ENCODE measurements around the gene RENBP. TPM values are rescaled to one million over a fixed set of nuclear protein-coding genes. Genes with fewer than 3 reads are reported as not detected.
A peak's percentile ranks its signal among the peaks of the same experiment; 100 is the strongest.

RENBP gene
- total and polyA plus RNA-seq, 2 of the 13 experiments (the other 11 are each of a cell fraction or from before 2014, with no cell fraction given) = 1.4 to 2.6 TPM

DNA sequence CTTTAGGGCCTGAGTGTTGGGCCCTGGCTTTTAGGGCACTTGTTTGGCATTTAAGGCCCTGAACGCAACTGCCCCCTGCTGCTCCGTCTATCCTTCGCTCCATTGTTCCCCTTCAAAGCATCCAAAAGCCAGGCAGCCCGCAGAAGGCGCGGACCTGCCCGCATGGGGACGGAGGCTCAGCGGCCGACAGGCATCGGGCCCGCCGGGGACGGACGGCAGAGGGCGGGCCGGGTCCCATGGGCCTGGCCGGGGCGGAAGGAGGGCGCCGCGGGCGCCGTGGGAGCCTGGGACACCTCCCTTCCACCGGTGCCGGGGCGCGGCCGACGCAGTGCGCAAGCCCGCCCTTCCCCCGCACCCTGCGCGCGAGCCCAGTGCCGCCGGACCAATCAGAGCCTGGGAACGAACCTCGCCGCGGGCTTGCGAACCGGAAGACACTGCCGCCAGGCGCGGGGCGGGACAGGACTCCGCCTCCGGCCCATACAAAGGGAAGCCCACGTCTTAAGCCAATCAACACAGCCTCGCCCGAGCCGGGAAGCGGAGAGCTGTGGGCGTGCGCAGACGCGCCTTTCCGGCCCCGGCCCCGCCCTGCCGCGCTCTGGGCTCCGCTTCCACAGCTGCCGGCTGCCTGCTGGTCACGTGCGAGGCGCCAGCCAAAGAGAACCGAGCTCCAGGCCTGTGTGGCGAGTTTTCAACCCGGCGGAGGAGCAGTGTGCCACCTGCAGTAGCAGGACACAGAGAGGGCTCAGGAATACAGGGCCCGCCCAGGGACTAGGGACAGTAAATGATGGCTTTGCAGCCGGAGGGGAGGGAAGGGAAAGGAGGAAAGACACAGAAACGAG is 16.3 kb downstream of the RENBP start (continued):
- TF ChIP-seq ZNF790 (CRISPR knock-in tag; IDR thresholded peaks at IDR 0.05; ENCODE audit: borderline replicate concordance) (no peak), SUZ12 (IDR thresholded peaks at IDR 0.05; ENCODE audit: low read depth, low read length) (no peak), TEAD3 (CRISPR knock-in tag; optimal IDR thresholded peaks at IDR 0.05; ENCODE audit: borderline replicate concordance) (no peak), ZBTB1 (CRISPR knock-in tag; IDR thresholded peaks at IDR 0.05; ENCODE audit: borderline replicate concordance) (no peak), SMAD1 (CRISPR knock-in tag; IDR thresholded peaks at IDR 0.05; ENCODE audit: borderline replicate concordance, low read depth) (no peak), TCF7L2 (IDR thresholded peaks at IDR 0.05; ENCODE audit: low read depth, low read length) (no peak), FOXA1 (IDR thresholded peaks at IDR 0.05) (no peak), FOXA1 (CRISPR knock-in tag; IDR thresholded peaks at IDR 0.05) (no peak), KDM1A (CRISPR knock-in tag; IDR thresholded peaks at IDR 0.05) (no peak), SIN3A (IDR thresholded peaks at IDR 0.05; ENCODE audit: borderline replicate concordance, low read depth, low read length) (no peak), KAT2B (IDR thresholded peaks at IDR 0.05; ENCODE audit: borderline replicate concordance, low read depth, low read length) (no peak), ZNF614 (CRISPR knock-in tag; IDR thresholded peaks at IDR 0.05; ENCODE audit: borderline replicate concordance) (0 out of 2 replicates have a peak, but pooled peaks have one; percentile 11), ZNF775 (CRISPR knock-in tag; IDR thresholded peaks at IDR 0.05; ENCODE audit: borderline replicate concordance) (no peak), JARID2 (CRISPR knock-in tag; IDR thresholded peaks at IDR 0.05; ENCODE audit: insufficient replicate concordance) (no peak), MAFK (conservative IDR thresholded peaks at IDR 0.05 in 1 of 2, IDR thresholded peaks at IDR 0.05 in 1 of 2; ENCODE audit: low read length in 2 of 2) (no peak), ZNF501 (CRISPR knock-in tag; IDR thresholded peaks at IDR 0.05) (no peak; the same call in 1 of the 2 replicates), ADNP (CRISPR knock-in tag; IDR thresholded peaks at IDR 0.05) (no peak), ZNF724P (CRISPR knock-in tag; IDR thresholded peaks at IDR 0.05; ENCODE audit: borderline replicate concordance) (no peak)
- TF ChIP-seq, protein P1, sequence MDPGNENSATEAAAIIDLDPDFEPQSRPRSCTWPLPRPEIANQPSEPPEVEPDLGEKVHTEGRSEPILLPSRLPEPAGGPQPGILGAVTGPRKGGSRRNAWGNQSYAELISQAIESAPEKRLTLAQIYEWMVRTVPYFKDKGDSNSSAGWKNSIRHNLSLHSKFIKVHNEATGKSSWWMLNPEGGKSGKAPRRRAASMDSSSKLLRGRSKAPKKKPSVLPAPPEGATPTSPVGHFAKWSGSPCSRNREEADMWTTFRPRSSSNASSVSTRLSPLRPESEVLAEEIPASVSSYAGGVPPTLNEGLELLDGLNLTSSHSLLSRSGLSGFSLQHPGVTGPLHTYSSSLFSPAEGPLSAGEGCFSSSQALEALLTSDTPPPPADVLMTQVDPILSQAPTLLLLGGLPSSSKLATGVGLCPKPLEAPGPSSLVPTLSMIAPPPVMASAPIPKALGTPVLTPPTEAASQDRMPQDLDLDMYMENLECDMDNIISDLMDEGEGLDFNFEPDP (CRISPR knock-in tag; conservative IDR thresholded peaks at IDR 0.05) = no peak
- TF ChIP-seq, protein P2, sequence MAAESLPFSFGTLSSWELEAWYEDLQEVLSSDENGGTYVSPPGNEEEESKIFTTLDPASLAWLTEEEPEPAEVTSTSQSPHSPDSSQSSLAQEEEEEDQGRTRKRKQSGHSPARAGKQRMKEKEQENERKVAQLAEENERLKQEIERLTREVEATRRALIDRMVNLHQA (CRISPR knock-in tag; IDR thresholded peaks at IDR 0.05) = no peak
- TF ChIP-seq, protein P3, sequence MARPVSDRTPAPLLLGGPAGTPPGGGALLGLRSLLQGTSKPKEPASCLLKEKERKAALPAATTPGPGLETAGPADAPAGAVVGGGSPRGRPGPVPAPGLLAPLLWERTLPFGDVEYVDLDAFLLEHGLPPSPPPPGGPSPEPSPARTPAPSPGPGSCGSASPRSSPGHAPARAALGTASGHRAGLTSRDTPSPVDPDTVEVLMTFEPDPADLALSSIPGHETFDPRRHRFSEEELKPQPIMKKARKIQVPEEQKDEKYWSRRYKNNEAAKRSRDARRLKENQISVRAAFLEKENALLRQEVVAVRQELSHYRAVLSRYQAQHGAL (CRISPR knock-in tag; IDR thresholded peaks at IDR 0.05; ENCODE audit: not compliant biosample characterization) = no peak
- TF ChIP-seq, protein P4, sequence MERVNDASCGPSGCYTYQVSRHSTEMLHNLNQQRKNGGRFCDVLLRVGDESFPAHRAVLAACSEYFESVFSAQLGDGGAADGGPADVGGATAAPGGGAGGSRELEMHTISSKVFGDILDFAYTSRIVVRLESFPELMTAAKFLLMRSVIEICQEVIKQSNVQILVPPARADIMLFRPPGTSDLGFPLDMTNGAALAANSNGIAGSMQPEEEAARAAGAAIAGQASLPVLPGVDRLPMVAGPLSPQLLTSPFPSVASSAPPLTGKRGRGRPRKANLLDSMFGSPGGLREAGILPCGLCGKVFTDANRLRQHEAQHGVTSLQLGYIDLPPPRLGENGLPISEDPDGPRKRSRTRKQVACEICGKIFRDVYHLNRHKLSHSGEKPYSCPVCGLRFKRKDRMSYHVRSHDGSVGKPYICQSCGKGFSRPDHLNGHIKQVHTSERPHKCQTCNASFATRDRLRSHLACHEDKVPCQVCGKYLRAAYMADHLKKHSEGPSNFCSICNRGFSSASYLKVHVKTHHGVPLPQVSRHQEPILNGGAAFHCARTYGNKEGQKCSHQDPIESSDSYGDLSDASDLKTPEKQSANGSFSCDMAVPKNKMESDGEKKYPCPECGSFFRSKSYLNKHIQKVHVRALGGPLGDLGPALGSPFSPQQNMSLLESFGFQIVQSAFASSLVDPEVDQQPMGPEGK (CRISPR knock-in tag; IDR thresholded peaks at IDR 0.05) = no peak
- TF ChIP-seq, protein P5, sequence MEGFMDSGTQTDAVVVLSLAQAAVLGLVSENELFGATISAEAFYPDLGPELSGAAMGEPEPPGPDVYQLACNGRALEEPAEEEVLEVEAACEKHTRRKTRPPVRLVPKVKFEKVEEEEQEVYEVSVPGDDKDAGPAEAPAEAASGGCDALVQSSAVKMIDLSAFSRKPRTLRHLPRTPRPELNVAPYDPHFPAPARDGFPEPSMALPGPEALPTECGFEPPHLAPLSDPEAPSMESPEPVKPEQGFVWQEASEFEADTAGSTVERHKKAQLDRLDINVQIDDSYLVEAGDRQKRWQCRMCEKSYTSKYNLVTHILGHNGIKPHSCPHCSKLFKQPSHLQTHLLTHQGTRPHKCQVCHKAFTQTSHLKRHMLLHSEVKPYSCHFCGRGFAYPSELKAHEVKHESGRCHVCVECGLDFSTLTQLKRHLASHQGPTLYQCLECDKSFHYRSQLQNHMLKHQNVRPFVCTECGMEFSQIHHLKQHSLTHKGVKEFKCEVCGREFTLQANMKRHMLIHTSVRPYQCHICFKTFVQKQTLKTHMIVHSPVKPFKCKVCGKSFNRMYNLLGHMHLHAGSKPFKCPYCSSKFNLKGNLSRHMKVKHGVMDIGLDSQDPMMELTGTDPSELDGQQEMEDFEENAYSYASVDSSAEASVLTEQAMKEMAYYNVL (CRISPR knock-in tag; IDR thresholded peaks at IDR 0.05; ENCODE audit: borderline replicate concordance) = no peak

Measured in HepG2 (cell line).